ENCODE data around the gene GHDC. TPM values are rescaled to one million over a fixed set of nuclear protein-coding genes. Genes with fewer than 3 reads are reported as not detected.

GHDC gene
- total and polyA plus RNA-seq, 2 donors (not counting 3 experiments of a cell fraction or from before 2014, with no cell fraction given), result 9.8 to 11.2 TPM

DNA sequence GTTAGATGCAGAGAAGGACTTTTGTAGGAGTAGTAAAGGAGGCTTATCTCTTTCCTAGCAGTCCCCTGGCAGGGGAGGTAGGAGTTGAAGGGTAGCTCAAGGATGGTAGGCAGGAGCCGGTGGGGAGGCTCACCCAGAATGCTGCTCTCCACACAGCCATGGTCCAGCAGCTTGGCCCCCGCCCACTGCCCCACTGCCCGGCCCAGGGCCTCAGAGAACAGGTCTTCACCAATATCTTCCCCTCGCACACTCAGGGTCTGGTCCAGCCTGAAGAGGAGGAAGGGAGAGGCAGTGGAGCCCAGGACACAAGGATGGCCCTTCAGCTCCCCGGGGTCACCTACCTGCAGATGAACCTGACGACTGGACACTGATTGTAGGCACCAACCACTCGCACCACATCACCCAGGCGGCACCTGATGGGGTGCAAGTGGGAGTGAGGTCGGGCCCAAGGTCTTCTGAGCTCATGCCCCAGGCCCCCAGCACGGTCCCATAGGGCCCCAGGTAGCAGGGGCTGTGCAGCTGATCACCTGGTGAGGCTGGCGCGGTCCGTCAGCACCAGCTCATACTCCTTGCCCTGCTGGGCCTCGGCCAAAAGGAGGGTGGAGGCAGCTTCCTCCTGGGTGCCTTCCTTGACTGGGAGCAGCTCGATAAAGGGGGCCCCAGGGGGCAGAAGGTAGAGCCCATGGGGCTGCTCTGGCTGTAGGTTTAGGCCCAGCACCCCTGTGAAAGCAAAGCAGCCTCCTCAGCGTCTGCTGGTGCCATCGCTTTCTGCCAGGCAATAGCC, 3.6 kb downstream of the GHDC start:
- ChIA-PET POLR2A (no interaction called here), CTCF (interaction anchor here (0.8 to 1.4 kb wide), 2 partner anchors 14 to 31 kb away, joined by 3 to 4 read pairs; no protein-coding TSS in a partner anchor)
- intact Hi-C loops (cut with micrococcal nuclease), result no loop called here

More for the DNA sequence above, 3.6 kb downstream of the GHDC start:
- Histone ChIP-seq H3K4me1 (ENCODE audit: control insufficient read depth, extremely low read depth, insufficient read depth, low read length) (no peaks in the 10 kb centered on the region), H3K36me3 (ENCODE audit: control insufficient read depth in 2 of 2, extremely low read depth in 1 of 2, insufficient read depth in 2 of 2, low read length in 2 of 2) (no peaks in the 10 kb centered on the region), H3K9ac (replicated peaks; ENCODE audit: extremely low read depth, insufficient read depth, low read length) (no peak overlapping the region), H2AFZ (ENCODE audit: low read depth, low read length) (no peak overlapping the region), H3K27ac (ENCODE audit: insufficient read depth, low read depth, low read length) (no peak overlapping the region), H3K27me3 (ENCODE audit: control insufficient read depth in 2 of 2, insufficient read depth in 2 of 2, low read length in 2 of 2) (no peaks in the 10 kb centered on the region), H3K4me3 (replicated peaks in 1 of 3; ENCODE audit: insufficient read depth in 1 of 3, low read depth in 1 of 3, low read length in 3 of 3) (no peak overlapping the region), H3K9me3 (replicated peaks; ENCODE audit: control insufficient read depth, insufficient read depth, low read length) (no peaks in the 10 kb centered on the region), H4K20me1 (replicated peaks; ENCODE audit: control insufficient read depth, extremely low read depth, insufficient read depth, low read length) (no peaks in the 10 kb centered on the region), H3K79me2 (ENCODE audit: control insufficient read depth, insufficient read depth, low read length) (no peaks in the 10 kb centered on the region), H3K9me1 (replicated peaks; ENCODE audit: control insufficient read depth, extremely low read depth, insufficient read depth, low read length) (no peaks in the 10 kb centered on the region), H3K4me2 (ENCODE audit: insufficient read depth, low read length) (no peak overlapping the region)
- DNase-seq (ENCODE audit: low read depth, low spot score) (no peak), FAIRE-seq (no peak)
- dilution Hi-C loops (cut with MboI; ENCODE audit: extremely low pct_ligation_motif_present, low sequenced_read_pairs), result no loop called here
- TF ChIP-seq FOS (IDR thresholded peaks at IDR 0.05; ENCODE audit: borderline replicate concordance, insufficient read depth, low read length), result no peak
- TF ChIP-seq EZH2 (IDR thresholded peaks at IDR 0.05; ENCODE audit: borderline replicate concordance, low read depth, low read length, severe bottlenecking), result no peak
- no peak for TF ChIP-seq MYC (IDR thresholded peaks at IDR 0.05; ENCODE audit: low read depth, low read length)
- no peak for TF ChIP-seq POLR2A (IDR thresholded peaks at IDR 0.05; ENCODE audit: low read depth, low read length)
- no peak for TF ChIP-seq GATA2 (IDR thresholded peaks at IDR 0.05; ENCODE audit: insufficient read depth, insufficient read length, low read depth, low read length)
- no peak for TF ChIP-seq JUN (IDR thresholded peaks at IDR 0.05; ENCODE audit: borderline replicate concordance, insufficient read depth, insufficient read length, low read depth)
- TF ChIP-seq, protein P1, sequence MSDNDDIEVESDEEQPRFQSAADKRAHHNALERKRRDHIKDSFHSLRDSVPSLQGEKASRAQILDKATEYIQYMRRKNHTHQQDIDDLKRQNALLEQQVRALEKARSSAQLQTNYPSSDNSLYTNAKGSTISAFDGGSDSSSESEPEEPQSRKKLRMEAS (IDR thresholded peaks at IDR 0.05; ENCODE audit: insufficient read depth, insufficient read length), result no peak
- TF ChIP-seq, protein P2, sequence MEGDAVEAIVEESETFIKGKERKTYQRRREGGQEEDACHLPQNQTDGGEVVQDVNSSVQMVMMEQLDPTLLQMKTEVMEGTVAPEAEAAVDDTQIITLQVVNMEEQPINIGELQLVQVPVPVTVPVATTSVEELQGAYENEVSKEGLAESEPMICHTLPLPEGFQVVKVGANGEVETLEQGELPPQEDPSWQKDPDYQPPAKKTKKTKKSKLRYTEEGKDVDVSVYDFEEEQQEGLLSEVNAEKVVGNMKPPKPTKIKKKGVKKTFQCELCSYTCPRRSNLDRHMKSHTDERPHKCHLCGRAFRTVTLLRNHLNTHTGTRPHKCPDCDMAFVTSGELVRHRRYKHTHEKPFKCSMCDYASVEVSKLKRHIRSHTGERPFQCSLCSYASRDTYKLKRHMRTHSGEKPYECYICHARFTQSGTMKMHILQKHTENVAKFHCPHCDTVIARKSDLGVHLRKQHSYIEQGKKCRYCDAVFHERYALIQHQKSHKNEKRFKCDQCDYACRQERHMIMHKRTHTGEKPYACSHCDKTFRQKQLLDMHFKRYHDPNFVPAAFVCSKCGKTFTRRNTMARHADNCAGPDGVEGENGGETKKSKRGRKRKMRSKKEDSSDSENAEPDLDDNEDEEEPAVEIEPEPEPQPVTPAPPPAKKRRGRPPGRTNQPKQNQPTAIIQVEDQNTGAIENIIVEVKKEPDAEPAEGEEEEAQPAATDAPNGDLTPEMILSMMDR (IDR thresholded peaks at IDR 0.05; ENCODE audit: extremely low read depth in 1 of 2, insufficient read depth in 1 of 2, low read depth in 1 of 2, low read length in 2 of 2), result no peak
- TF ChIP-seq POLR2AphosphoS5 (IDR thresholded peaks at IDR 0.05; ENCODE audit: insufficient read depth, low read depth, low read length), result no peak
- no TSS peak for BruUV-seq (replicated peaks)

All from endothelial cell of umbilical vein (primary cell).